WTC11 (cell line): ENCODE results near the gene HMHB1. TPM values are rescaled to one million over a fixed set of nuclear protein-coding genes. Genes with fewer than 3 reads are reported as not detected.

Experiments
- ATAC-seq: fragments of 200-7000 bp; cut with Tn5 transposase; 2 replicates; pipeline ENCODE4 v1.10.0; 2021; ENCODE audit warnings: mild to moderate bottlenecking, moderate library complexity
- CTCF ChIA-PET: fragments of 300-600 bp; sonication (Branson Sonifier 250); formaldehyde crosslinking; loops from one replicate; lab custom pipeline; 2021; ENCODE audit warnings: antibody characterized with exemption; lab: Charles Lee
- POLR2A ChIA-PET: fragments of 350-600 bp; sonication (Branson Sonifier 250); formaldehyde crosslinking; loops from one replicate; lab custom pipeline; 2021; ENCODE audit warnings: antibody characterized with exemption; lab: Charles Lee
- DNase-seq: peaks from one replicate; pipeline ENCODE4 v3.0.0; 2021; ENCODE audit warnings: low spot score
- H3K27ac Mint-ChIP-seq: 2 replicates; pipeline ENCODE4 v1.8.0; 2021; ENCODE audit warnings: mixed read lengths
- H3K27me3 Mint-ChIP-seq: 2 replicates; pipeline ENCODE4 v1.8.0; 2021; ENCODE audit warnings: low read depth, mild to moderate bottlenecking, moderate library complexity, mixed read lengths
- H3K36me3 Mint-ChIP-seq: 2 replicates; pipeline ENCODE4 v1.8.0; 2021; ENCODE audit warnings: mixed read lengths
- H3K4me1 Mint-ChIP-seq: 2 replicates; pipeline ENCODE4 v1.8.0; 2022; ENCODE audit warnings: mixed read lengths
- H3K4me3 Mint-ChIP-seq: 2 replicates; pipeline ENCODE4 v1.8.0; 2021; ENCODE audit warnings: mild to moderate bottlenecking, moderate library complexity, mixed read lengths
- H3K9me3 Mint-ChIP-seq: 2 replicates; pipeline ENCODE4 v1.8.0; 2021; ENCODE audit warnings: mixed read lengths
- CREB1 ChIP-seq: sonication (generic); formaldehyde crosslinking; IDR thresholded peaks from 2 replicates; pipeline ENCODE4 v1.8.0; 2023; ENCODE audit warnings: mild to moderate bottlenecking, missing genetic modification reagents
- FOXJ3 ChIP-seq: sonication (generic); formaldehyde crosslinking; IDR thresholded peaks from 2 replicates; pipeline ENCODE4 v1.9.0; 2021; ENCODE audit warnings: missing genetic modification reagents, mild to moderate bottlenecking, borderline replicate concordance
- GTF2I ChIP-seq: fragments of 250-450 bp; sonication (Bioruptor Pico); conservative IDR thresholded peaks from 2 replicates; pipeline ENCODE4 v1.4.0; 2021; ENCODE audit warnings: mild to moderate bottlenecking
- IRF2 ChIP-seq: sonication (generic); formaldehyde crosslinking; IDR thresholded peaks from 2 replicates; pipeline ENCODE4 v1.8.0; 2022; ENCODE audit warnings: low read depth, missing genetic modification reagents, borderline replicate concordance
- MXD4 ChIP-seq: fragments of 250-450 bp; sonication (Bioruptor Pico); IDR thresholded peaks from 2 replicates; pipeline ENCODE4 v1.8.0; 2021; ENCODE audit warnings: mild to moderate bottlenecking, moderate library complexity, borderline replicate concordance
- NFATC4 ChIP-seq: fragments of 250-450 bp; sonication (Bioruptor Pico); IDR thresholded peaks from 2 replicates; pipeline ENCODE4 v1.9.0; 2021; ENCODE audit warnings: mild to moderate bottlenecking
- NR3C1 ChIP-seq: sonication (generic); formaldehyde crosslinking; conservative IDR thresholded peaks from 2 replicates; pipeline ENCODE4 v1.8.1; 2023; ENCODE audit warnings: low read depth, mild to moderate bottlenecking, missing genetic modification reagents
- OVOL2 ChIP-seq: fragments of 250-450 bp; sonication (Bioruptor Pico); IDR thresholded peaks from 2 replicates; pipeline ENCODE4 v1.9.0; 2021; ENCODE audit warnings: mild to moderate bottlenecking, borderline replicate concordance
- PRRX2 ChIP-seq: fragments of 250-450 bp; sonication (Bioruptor Pico); IDR thresholded peaks from 2 replicates; pipeline ENCODE4 v1.8.0; 2021; ENCODE audit warnings: mild to moderate bottlenecking
- SMAD3 ChIP-seq: sonication (generic); formaldehyde crosslinking; IDR thresholded peaks from 2 replicates; pipeline ENCODE4 v1.8.0; 2022; ENCODE audit warnings: missing genetic modification reagents, mild to moderate bottlenecking, borderline replicate concordance
- TCF7 ChIP-seq: sonication (generic); formaldehyde crosslinking; IDR thresholded peaks from 2 replicates; pipeline ENCODE4 v1.8.0; 2022; ENCODE audit warnings: mild to moderate bottlenecking, low read depth, missing genetic modification reagents, moderate library complexity
- ZNF232 ChIP-seq: sonication (generic); formaldehyde crosslinking; IDR thresholded peaks from 2 replicates; pipeline ENCODE4 v1.8.0; 2022; ENCODE audit warnings: mild to moderate bottlenecking, missing genetic modification reagents
- ZNF671 ChIP-seq: fragments of 250-450 bp; sonication (Bioruptor Pico); IDR thresholded peaks from 2 replicates; pipeline ENCODE4 v1.8.0; 2021; ENCODE audit warnings: mild to moderate bottlenecking
- total RNA-seq: library from RNA; stranded (reverse); gene quantifications from 3 replicates; pipeline ENCODE4 v1.2.3, GENCODE V29; 2021
- TF ChIP-seq, protein P1 (sequence below): sonication (generic); formaldehyde crosslinking; IDR thresholded peaks from 2 replicates; pipeline ENCODE4 v1.8.1; 2023; ENCODE audit warnings: mild to moderate bottlenecking, missing genetic modification reagents
- TF ChIP-seq, protein P2 (sequence below): fragments of 250-450 bp; sonication (Bioruptor Pico); IDR thresholded peaks from 2 replicates; pipeline ENCODE4 v1.9.0; 2021; ENCODE audit warnings: mild to moderate bottlenecking
- TF ChIP-seq, protein P3 (sequence below): sonication (generic); formaldehyde crosslinking; IDR thresholded peaks from 2 replicates; pipeline ENCODE4 v1.8.0; 2022; ENCODE audit warnings: mild to moderate bottlenecking, missing genetic modification reagents
- TF ChIP-seq, protein P4 (sequence below): sonication (generic); formaldehyde crosslinking; IDR thresholded peaks from 2 replicates; pipeline ENCODE4 v1.8.1; 2023; ENCODE audit warnings: mild to moderate bottlenecking, missing genetic modification reagents, borderline replicate concordance
- TF ChIP-seq, protein P5 (sequence below): sonication (generic); formaldehyde crosslinking; IDR thresholded peaks from 2 replicates; pipeline ENCODE4 v1.8.1; 2023; ENCODE audit warnings: mild to moderate bottlenecking, missing genetic modification reagents, moderate library complexity
- TF ChIP-seq, protein P6 (sequence below): sonication (generic); formaldehyde crosslinking; IDR thresholded peaks from 2 replicates; pipeline ENCODE4 v1.8.1; 2022; ENCODE audit warnings: low read depth, mild to moderate bottlenecking, moderate library complexity, missing genetic modification reagents, borderline replicate concordance
- TF ChIP-seq, protein P7 (sequence below): sonication (generic); formaldehyde crosslinking; IDR thresholded peaks from 2 replicates; pipeline ENCODE4 v1.8.0; 2023; ENCODE audit warnings: mild to moderate bottlenecking, missing genetic modification reagents
- TF ChIP-seq, protein P8 (sequence below): fragments of 250-450 bp; sonication (Bioruptor Pico); IDR thresholded peaks from 2 replicates; pipeline ENCODE4 v1.9.0; 2021; ENCODE audit warnings: mild to moderate bottlenecking

The HMHB1 gene
- total RNA-seq, 1 experiment from 2014 or later, result not detected

DNA sequence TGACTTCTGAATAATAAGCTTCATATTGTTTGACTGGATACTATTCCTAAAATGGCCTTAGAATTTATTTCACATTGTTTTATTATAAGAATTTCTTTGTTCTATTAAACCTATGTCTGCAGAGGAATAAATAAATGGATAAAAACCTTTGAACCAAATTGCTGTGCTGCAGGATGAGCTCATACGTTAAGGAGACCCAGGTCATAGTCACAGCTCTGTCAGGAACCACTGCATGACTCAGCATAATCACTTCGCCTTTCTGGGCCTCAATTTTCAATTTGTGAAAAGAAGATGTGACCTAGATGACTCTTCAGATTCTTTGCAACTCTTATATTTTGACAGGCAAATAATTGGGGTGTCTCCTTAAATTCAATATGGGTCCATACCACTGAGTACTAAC is 36.7 kb upstream of the HMHB1 start:
- DNase-seq (no peak), ATAC-seq (no peak)
- ChIA-PET CTCF (no interaction called here), POLR2A (no interaction called here)
- H3K4me3 Mint-ChIP-seq, result no peak overlapping the region
- peaks cover 19% of the 10 kb centered on the region for H3K9me3 Mint-ChIP-seq
- no peak overlapping the region for H3K27ac Mint-ChIP-seq
- H3K27me3 Mint-ChIP-seq, result no peaks in the 10 kb centered on the region
- H3K36me3 Mint-ChIP-seq, result peaks cover 11% of the 10 kb centered on the region
- TF ChIP-seq, protein P1, sequence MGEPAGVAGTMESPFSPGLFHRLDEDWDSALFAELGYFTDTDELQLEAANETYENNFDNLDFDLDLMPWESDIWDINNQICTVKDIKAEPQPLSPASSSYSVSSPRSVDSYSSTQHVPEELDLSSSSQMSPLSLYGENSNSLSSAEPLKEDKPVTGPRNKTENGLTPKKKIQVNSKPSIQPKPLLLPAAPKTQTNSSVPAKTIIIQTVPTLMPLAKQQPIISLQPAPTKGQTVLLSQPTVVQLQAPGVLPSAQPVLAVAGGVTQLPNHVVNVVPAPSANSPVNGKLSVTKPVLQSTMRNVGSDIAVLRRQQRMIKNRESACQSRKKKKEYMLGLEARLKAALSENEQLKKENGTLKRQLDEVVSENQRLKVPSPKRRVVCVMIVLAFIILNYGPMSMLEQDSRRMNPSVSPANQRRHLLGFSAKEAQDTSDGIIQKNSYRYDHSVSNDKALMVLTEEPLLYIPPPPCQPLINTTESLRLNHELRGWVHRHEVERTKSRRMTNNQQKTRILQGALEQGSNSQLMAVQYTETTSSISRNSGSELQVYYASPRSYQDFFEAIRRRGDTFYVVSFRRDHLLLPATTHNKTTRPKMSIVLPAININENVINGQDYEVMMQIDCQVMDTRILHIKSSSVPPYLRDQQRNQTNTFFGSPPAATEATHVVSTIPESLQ (CRISPR knock-in tag), result no peak
- TF ChIP-seq, protein P2, sequence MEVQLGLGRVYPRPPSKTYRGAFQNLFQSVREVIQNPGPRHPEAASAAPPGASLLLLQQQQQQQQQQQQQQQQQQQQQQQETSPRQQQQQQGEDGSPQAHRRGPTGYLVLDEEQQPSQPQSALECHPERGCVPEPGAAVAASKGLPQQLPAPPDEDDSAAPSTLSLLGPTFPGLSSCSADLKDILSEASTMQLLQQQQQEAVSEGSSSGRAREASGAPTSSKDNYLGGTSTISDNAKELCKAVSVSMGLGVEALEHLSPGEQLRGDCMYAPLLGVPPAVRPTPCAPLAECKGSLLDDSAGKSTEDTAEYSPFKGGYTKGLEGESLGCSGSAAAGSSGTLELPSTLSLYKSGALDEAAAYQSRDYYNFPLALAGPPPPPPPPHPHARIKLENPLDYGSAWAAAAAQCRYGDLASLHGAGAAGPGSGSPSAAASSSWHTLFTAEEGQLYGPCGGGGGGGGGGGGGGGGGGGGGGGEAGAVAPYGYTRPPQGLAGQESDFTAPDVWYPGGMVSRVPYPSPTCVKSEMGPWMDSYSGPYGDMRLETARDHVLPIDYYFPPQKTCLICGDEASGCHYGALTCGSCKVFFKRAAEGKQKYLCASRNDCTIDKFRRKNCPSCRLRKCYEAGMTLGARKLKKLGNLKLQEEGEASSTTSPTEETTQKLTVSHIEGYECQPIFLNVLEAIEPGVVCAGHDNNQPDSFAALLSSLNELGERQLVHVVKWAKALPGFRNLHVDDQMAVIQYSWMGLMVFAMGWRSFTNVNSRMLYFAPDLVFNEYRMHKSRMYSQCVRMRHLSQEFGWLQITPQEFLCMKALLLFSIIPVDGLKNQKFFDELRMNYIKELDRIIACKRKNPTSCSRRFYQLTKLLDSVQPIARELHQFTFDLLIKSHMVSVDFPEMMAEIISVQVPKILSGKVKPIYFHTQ (CRISPR knock-in tag), result no peak
- TF ChIP-seq, protein P3, sequence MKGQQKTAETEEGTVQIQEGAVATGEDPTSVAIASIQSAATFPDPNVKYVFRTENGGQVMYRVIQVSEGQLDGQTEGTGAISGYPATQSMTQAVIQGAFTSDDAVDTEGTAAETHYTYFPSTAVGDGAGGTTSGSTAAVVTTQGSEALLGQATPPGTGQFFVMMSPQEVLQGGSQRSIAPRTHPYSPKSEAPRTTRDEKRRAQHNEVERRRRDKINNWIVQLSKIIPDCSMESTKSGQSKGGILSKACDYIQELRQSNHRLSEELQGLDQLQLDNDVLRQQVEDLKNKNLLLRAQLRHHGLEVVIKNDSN, result no peak
- TF ChIP-seq, protein P4, sequence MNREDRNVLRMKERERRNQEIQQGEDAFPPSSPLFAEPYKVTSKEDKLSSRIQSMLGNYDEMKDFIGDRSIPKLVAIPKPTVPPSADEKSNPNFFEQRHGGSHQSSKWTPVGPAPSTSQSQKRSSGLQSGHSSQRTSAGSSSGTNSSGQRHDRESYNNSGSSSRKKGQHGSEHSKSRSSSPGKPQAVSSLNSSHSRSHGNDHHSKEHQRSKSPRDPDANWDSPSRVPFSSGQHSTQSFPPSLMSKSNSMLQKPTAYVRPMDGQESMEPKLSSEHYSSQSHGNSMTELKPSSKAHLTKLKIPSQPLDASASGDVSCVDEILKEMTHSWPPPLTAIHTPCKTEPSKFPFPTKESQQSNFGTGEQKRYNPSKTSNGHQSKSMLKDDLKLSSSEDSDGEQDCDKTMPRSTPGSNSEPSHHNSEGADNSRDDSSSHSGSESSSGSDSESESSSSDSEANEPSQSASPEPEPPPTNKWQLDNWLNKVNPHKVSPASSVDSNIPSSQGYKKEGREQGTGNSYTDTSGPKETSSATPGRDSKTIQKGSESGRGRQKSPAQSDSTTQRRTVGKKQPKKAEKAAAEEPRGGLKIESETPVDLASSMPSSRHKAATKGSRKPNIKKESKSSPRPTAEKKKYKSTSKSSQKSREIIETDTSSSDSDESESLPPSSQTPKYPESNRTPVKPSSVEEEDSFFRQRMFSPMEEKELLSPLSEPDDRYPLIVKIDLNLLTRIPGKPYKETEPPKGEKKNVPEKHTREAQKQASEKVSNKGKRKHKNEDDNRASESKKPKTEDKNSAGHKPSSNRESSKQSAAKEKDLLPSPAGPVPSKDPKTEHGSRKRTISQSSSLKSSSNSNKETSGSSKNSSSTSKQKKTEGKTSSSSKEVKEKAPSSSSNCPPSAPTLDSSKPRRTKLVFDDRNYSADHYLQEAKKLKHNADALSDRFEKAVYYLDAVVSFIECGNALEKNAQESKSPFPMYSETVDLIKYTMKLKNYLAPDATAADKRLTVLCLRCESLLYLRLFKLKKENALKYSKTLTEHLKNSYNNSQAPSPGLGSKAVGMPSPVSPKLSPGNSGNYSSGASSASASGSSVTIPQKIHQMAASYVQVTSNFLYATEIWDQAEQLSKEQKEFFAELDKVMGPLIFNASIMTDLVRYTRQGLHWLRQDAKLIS (CRISPR knock-in tag), result no peak
- TF ChIP-seq MXD4 (CRISPR knock-in tag), result no peak
- no peak for TF ChIP-seq CREB1 (CRISPR knock-in tag)
- no peak for TF ChIP-seq TCF7 (CRISPR knock-in tag)
- TF ChIP-seq SMAD3, result no peak
- H3K4me1 Mint-ChIP-seq, result peaks cover 12% of the 10 kb centered on the region; the same call in 1 of the 2 replicates

DNA sequence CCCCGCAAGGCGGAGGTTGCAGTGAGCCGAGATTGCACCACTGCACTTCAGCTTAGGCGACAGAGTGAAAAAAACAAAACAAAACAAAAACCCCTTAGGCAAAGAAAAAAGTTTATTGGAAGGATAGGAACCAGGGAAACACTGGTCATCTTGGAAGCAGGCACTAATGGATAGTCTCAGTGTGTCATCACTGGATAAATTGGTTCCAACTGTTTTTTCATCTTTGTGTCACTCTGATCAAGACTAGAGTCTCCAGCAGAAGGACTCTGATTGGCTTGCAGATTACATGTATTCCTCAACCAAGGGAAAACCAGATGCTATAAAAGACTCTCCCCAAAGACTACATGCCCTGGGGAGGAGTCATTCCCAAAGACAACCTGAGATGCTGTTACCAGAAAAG is 35.0 kb upstream of the HMHB1 start:
- Mint-ChIP-seq H3K9me3 (peaks cover 13% of the 10 kb centered on the region), H3K4me1 (peaks cover 1% of the 10 kb centered on the region), H3K27ac (no peak overlapping the region), H3K27me3 (no peaks in the 10 kb centered on the region), H3K4me3 (no peak overlapping the region), H3K36me3 (peaks cover 10% of the 10 kb centered on the region; the same call in 1 of the 2 replicates)
- ChIA-PET POLR2A (no interaction called here), CTCF (no interaction called here)
- no peak for ATAC-seq
- no peak for DNase-seq
- TF ChIP-seq PRRX2 (CRISPR knock-in tag) (no peak), FOXJ3 (CRISPR knock-in tag) (no peak), OVOL2 (CRISPR knock-in tag) (no peak), IRF2 (CRISPR knock-in tag) (no peak), ZNF671 (no peak), NFATC4 (CRISPR knock-in tag) (no peak), MXD4 (CRISPR knock-in tag) (no peak), GTF2I (CRISPR knock-in tag) (no peak), NR3C1 (CRISPR knock-in tag) (no peak), ZNF232 (no peak)
- TF ChIP-seq, protein P5, sequence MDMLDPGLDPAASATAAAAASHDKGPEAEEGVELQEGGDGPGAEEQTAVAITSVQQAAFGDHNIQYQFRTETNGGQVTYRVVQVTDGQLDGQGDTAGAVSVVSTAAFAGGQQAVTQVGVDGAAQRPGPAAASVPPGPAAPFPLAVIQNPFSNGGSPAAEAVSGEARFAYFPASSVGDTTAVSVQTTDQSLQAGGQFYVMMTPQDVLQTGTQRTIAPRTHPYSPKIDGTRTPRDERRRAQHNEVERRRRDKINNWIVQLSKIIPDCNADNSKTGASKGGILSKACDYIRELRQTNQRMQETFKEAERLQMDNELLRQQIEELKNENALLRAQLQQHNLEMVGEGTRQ, result no peak
- TF ChIP-seq, protein P6, sequence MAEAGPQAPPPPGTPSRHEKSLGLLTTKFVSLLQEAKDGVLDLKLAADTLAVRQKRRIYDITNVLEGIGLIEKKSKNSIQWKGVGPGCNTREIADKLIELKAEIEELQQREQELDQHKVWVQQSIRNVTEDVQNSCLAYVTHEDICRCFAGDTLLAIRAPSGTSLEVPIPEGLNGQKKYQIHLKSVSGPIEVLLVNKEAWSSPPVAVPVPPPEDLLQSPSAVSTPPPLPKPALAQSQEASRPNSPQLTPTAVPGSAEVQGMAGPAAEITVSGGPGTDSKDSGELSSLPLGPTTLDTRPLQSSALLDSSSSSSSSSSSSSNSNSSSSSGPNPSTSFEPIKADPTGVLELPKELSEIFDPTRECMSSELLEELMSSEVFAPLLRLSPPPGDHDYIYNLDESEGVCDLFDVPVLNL, result no peak
- TF ChIP-seq, protein P7, sequence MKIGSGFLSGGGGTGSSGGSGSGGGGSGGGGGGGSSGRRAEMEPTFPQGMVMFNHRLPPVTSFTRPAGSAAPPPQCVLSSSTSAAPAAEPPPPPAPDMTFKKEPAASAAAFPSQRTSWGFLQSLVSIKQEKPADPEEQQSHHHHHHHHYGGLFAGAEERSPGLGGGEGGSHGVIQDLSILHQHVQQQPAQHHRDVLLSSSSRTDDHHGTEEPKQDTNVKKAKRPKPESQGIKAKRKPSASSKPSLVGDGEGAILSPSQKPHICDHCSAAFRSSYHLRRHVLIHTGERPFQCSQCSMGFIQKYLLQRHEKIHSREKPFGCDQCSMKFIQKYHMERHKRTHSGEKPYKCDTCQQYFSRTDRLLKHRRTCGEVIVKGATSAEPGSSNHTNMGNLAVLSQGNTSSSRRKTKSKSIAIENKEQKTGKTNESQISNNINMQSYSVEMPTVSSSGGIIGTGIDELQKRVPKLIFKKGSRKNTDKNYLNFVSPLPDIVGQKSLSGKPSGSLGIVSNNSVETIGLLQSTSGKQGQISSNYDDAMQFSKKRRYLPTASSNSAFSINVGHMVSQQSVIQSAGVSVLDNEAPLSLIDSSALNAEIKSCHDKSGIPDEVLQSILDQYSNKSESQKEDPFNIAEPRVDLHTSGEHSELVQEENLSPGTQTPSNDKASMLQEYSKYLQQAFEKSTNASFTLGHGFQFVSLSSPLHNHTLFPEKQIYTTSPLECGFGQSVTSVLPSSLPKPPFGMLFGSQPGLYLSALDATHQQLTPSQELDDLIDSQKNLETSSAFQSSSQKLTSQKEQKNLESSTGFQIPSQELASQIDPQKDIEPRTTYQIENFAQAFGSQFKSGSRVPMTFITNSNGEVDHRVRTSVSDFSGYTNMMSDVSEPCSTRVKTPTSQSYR (CRISPR knock-in tag), result no peak
- TF ChIP-seq, protein P8, sequence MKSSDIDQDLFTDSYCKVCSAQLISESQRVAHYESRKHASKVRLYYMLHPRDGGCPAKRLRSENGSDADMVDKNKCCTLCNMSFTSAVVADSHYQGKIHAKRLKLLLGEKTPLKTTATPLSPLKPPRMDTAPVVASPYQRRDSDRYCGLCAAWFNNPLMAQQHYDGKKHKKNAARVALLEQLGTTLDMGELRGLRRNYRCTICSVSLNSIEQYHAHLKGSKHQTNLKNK (CRISPR knock-in tag), result no peak
